ENCODE data around the gene NDC1. TPM values are rescaled to one million over a fixed set of nuclear protein-coding genes. Genes with fewer than 3 reads are reported as not detected.

The NDC1 gene
- polyA plus RNA-seq, 1 of the 3 experiments (the other 2 are of a cell fraction) = 11.5 TPM

DNA sequence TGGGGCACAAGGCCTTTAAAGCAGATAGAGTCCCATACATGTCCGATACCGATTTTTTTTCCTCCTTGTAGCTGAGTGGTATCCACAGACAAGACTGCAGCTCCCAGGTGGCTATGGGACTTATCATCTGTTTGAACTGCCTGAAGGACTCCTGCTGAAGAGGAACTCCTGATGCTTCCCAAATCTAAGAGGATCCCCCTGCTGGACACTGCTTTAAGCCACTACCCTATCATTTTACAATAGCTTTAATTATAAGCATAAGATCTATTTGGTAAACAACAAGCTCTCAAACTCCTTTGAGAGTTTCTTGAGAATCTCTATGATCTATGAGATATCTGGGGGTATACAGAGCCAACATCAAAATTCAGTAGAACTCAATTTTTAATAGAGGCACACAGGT, 11.7 kb downstream of the NDC1 start:
- CTCF ChIA-PET = interaction anchor here (1.0 to 2.6 kb wide), 5 partner anchors 11 to 133 kb away, joined by 3 to 13 read pairs (median 3); partner anchors contain the start of gene NDC1
- POLR2A ChIA-PET = no interaction called here
- 86% methylated on average over 2 of the region's 2 CpGs for WGBS (ENCODE audit: low lambda C conversion rate)

DNA sequence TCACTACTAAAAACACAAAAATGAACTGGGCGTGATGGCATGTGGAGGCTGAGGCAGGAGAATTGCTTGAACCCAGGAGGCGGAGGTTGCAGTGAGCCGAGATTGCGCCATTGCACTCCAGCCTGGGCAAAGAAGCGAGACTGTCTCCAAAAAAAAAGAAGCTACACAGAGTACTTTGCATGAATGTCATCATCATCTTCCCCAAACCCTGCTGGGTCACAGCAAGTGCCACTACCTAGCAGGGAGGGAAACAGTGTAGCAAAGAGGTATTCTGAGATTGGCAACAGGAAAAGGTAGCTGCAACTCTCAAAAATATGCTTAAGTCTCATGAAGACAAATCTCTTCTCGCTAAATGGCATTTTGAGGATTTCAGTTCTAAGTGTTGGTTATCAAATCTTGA, 12.8 kb downstream of the NDC1 start:
- H2AFZ ChIP-seq (ENCODE audit: low read depth) = no peak overlapping the region
- no peaks in the 10 kb centered on the region for H3K4me1 ChIP-seq (ENCODE audit: control insufficient read depth in 1 of 2, insufficient read depth in 2 of 2, low read depth in 1 of 2, low read length in 1 of 2)
- H3F3A ChIP-seq (replicated peaks; ENCODE audit: insufficient read depth) = no peaks in the 10 kb centered on the region
- no peaks in the 10 kb centered on the region for H4K20me1 ChIP-seq (ENCODE audit: insufficient read depth)
- no peak for DNase-seq
- WGBS (ENCODE audit: low lambda C conversion rate) = 98% methylated on average over 6 of the region's 6 CpGs
- no peaks in the 10 kb centered on the region for H3K9me3 ChIP-seq
- TF ChIP-seq TAF1 (IDR thresholded peaks at IDR 0.05; ENCODE audit: borderline replicate concordance, low read depth, low read length) = no peak
- H3K9me2 ChIP-seq = no peaks in the 10 kb centered on the region
- H3K79me2 ChIP-seq (ENCODE audit: insufficient read depth) = peaks cover 16% of the 10 kb centered on the region; the same call in 1 of the 2 replicates
- H3K27me3 ChIP-seq (ENCODE audit: insufficient read depth) = no peaks in the 10 kb centered on the region
- no peak overlapping the region for H3K4me3 ChIP-seq (ENCODE audit: low read depth in 2 of 2, low read length in 1 of 2)
- no peak overlapping the region for H3K9ac ChIP-seq
- peaks cover 27 to 31% of the 10 kb centered on the region in 2 experiments for H3K36me3 ChIP-seq (replicated peaks in 1 of 2; ENCODE audit: control insufficient read depth in 1 of 2, insufficient read depth in 2 of 2, low read length in 1 of 2)
- ChIA-PET POLR2A (no interaction called here), CTCF (no interaction called here)
- no peak overlapping the region for H3K27ac ChIP-seq (ENCODE audit: low read depth in 2 of 2, low read length in 1 of 2)
- H3K4me2 ChIP-seq = no peak overlapping the region

More for the DNA sequence above, 11.7 kb downstream of the NDC1 start:
- Histone ChIP-seq H3K4me1 (ENCODE audit: control insufficient read depth in 1 of 2, insufficient read depth in 2 of 2, low read depth in 1 of 2, low read length in 1 of 2) (no peaks in the 10 kb centered on the region), H3K27me3 (ENCODE audit: insufficient read depth) (no peaks in the 10 kb centered on the region), H3K79me2 (ENCODE audit: insufficient read depth) (peaks cover 18% of the 10 kb centered on the region; the same call in 1 of the 2 replicates), H2AFZ (ENCODE audit: low read depth) (no peak overlapping the region), H3K4me2 (no peak overlapping the region), H3K9me3 (no peaks in the 10 kb centered on the region), H3K9me2 (no peaks in the 10 kb centered on the region), H3K4me3 (ENCODE audit: low read depth in 2 of 2, low read length in 1 of 2) (no peak overlapping the region), H4K20me1 (ENCODE audit: insufficient read depth) (no peaks in the 10 kb centered on the region), H3K9ac (no peak overlapping the region), H3F3A (replicated peaks; ENCODE audit: insufficient read depth) (no peaks in the 10 kb centered on the region), H3K27ac (ENCODE audit: low read depth in 2 of 2, low read length in 1 of 2) (no peak overlapping the region), H3K36me3 (replicated peaks in 1 of 2; ENCODE audit: control insufficient read depth in 1 of 2, insufficient read depth in 2 of 2, low read length in 1 of 2) (peaks cover 31 to 33% of the 10 kb centered on the region in 2 experiments)
- TF ChIP-seq NFIC (IDR thresholded peaks at IDR 0.05; ENCODE audit: borderline replicate concordance) (no peak), GATA2 (CRISPR knock-in tag; IDR thresholded peaks at IDR 0.05) (no peak), SMC3 (IDR thresholded peaks at IDR 0.05; ENCODE audit: low read depth, low read length) (0 out of 2 replicates have a peak, but pooled peaks have one; percentile 8), TAF1 (IDR thresholded peaks at IDR 0.05; ENCODE audit: borderline replicate concordance, low read depth, low read length) (no peak), GABPA (IDR thresholded peaks at IDR 0.05; ENCODE audit: low read depth) (no peak)
- TF ChIP-seq, protein P1, sequence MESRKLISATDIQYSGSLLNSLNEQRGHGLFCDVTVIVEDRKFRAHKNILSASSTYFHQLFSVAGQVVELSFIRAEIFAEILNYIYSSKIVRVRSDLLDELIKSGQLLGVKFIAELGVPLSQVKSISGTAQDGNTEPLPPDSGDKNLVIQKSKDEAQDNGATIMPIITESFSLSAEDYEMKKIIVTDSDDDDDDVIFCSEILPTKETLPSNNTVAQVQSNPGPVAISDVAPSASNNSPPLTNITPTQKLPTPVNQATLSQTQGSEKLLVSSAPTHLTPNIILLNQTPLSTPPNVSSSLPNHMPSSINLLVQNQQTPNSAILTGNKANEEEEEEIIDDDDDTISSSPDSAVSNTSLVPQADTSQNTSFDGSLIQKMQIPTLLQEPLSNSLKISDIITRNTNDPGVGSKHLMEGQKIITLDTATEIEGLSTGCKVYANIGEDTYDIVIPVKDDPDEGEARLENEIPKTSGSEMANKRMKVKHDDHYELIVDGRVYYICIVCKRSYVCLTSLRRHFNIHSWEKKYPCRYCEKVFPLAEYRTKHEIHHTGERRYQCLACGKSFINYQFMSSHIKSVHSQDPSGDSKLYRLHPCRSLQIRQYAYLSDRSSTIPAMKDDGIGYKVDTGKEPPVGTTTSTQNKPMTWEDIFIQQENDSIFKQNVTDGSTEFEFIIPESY (IDR thresholded peaks at IDR 0.05; ENCODE audit: borderline replicate concordance, low read depth) = no peak
- TF ChIP-seq, protein P2, sequence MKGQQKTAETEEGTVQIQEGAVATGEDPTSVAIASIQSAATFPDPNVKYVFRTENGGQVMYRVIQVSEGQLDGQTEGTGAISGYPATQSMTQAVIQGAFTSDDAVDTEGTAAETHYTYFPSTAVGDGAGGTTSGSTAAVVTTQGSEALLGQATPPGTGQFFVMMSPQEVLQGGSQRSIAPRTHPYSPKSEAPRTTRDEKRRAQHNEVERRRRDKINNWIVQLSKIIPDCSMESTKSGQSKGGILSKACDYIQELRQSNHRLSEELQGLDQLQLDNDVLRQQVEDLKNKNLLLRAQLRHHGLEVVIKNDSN (IDR thresholded peaks at IDR 0.05; ENCODE audit: borderline replicate concordance, low read depth) = no peak
- TF ChIP-seq, protein P3, sequence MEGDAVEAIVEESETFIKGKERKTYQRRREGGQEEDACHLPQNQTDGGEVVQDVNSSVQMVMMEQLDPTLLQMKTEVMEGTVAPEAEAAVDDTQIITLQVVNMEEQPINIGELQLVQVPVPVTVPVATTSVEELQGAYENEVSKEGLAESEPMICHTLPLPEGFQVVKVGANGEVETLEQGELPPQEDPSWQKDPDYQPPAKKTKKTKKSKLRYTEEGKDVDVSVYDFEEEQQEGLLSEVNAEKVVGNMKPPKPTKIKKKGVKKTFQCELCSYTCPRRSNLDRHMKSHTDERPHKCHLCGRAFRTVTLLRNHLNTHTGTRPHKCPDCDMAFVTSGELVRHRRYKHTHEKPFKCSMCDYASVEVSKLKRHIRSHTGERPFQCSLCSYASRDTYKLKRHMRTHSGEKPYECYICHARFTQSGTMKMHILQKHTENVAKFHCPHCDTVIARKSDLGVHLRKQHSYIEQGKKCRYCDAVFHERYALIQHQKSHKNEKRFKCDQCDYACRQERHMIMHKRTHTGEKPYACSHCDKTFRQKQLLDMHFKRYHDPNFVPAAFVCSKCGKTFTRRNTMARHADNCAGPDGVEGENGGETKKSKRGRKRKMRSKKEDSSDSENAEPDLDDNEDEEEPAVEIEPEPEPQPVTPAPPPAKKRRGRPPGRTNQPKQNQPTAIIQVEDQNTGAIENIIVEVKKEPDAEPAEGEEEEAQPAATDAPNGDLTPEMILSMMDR (IDR thresholded peaks at IDR 0.05) = peak; percentile 44
- no peak for DNase-seq

Measured in SK-N-SH (cell line).